Activated T-helper 2 cell treated with anti-CD3 and anti-CD28 coated beads, Interferon-gamma antibody, Interleukin-2, Interleukin-4, amounts not matched to agents 10 μg/mL and 5 μg/mL and 100 μg/mL, durations not matched to agents 14 hours and 24 hours and 36 hours (primary cell): Measurements from ENCODE around the gene IQGAP2. TPM values are rescaled to one million over a fixed set of nuclear protein-coding genes. Genes with fewer than 3 reads are reported as not detected.

Experiments used
- DNase-seq: peaks from one replicate; pipeline ENCODE4 v3.0.0; 2021; ENCODE audit warnings: low spot score
- H3K27ac Mint-ChIP-seq: one replicate; pipeline ENCODE4 v1.8.0; 2021; ENCODE audit warnings: mixed read lengths
- H3K27me3 Mint-ChIP-seq: one replicate; pipeline ENCODE4 v1.8.0; 2021; ENCODE audit warnings: low read depth, mixed read lengths
- H3K36me3 Mint-ChIP-seq: one replicate; pipeline ENCODE4 v1.8.0; 2021; ENCODE audit warnings: low read depth, mixed read lengths
- H3K4me1 Mint-ChIP-seq: one replicate; pipeline ENCODE4 v1.8.0; 2021; ENCODE audit warnings: low read depth, mixed read lengths
- H3K4me3 Mint-ChIP-seq: one replicate; pipeline ENCODE4 v1.8.0; 2021; ENCODE audit warnings: low read depth, mild to moderate bottlenecking, moderate library complexity, mixed read lengths
- H3K9me3 Mint-ChIP-seq: one replicate; pipeline ENCODE4 v1.8.0; 2021; ENCODE audit warnings: mixed read lengths
- intact Hi-C: fragments of 100-400 bp; cut with micrococcal nuclease; formaldehyde crosslinking; loops from one replicate; pipeline ENCODE4 v1.15.1; 2023
- total RNA-seq: library from RNA; stranded (reverse); gene quantifications from 2 replicates; pipeline ENCODE4 v1.2.3, GENCODE V29; 2022

Gene IQGAP2
- total RNA-seq, 1 donor from 2014 or later, result 28.3 TPM

DNA sequence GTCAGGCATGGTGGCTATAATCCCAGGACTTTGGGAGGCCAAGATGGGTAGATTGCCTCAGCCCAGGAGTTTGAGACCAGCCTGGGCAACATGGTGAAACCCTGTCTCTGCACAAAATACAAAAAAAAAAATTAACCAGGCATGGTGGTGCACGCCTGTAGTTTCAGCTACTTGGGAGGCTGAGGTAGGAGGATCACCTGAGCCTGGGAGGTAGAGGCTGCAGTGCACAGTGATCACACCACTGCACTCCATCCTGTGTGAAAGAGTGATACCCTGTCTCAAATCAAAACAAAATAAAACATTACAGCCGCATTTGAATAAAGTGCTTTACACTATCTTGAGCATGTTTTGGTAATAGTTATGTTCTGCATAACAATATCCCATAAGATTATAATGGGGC, 74.0 kb downstream of the IQGAP2 start:
- H3K9me3 Mint-ChIP-seq, result peaks cover 8% of the 10 kb centered on the region
- no peak overlapping the region for H3K27ac Mint-ChIP-seq
- peaks cover 39% of the 10 kb centered on the region for H3K4me1 Mint-ChIP-seq

DNA sequence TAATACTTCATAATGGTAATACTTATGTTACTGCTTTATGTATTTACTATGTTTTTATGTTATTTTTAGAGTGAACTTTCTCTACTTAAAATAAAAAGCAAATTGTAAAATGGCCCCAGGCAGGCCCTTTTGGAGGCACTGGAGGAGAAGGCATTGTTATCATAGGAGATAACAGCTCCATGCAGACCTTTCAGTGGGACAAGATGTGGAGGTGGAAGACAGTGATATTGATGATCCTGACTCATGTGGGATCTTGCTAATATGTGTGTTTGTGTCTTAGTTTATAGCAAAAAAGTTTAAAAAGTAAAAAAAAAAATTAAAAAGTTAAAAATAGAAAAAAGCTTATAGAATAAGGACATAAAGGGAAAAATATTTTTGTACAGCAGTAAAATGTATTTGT, 74.5 kb downstream of the IQGAP2 start:
- Mint-ChIP-seq H3K9me3 (peaks cover 8% of the 10 kb centered on the region), H3K36me3 (peaks cover 14% of the 10 kb centered on the region), H3K27me3 (no peaks in the 10 kb centered on the region), H3K4me3 (no peak overlapping the region), H3K4me1 (peaks cover 34% of the 10 kb centered on the region), H3K27ac (no peak overlapping the region)
- no peak for DNase-seq
- intact Hi-C loops, result no loop called here

More for the DNA sequence above, 74.0 kb downstream of the IQGAP2 start:
- Mint-ChIP-seq H3K36me3 (peaks cover 19% of the 10 kb centered on the region), H3K4me3 (no peak overlapping the region), H3K27me3 (no peaks in the 10 kb centered on the region)
- no peak for DNase-seq
- intact Hi-C loops, result no loop called here

DNA sequence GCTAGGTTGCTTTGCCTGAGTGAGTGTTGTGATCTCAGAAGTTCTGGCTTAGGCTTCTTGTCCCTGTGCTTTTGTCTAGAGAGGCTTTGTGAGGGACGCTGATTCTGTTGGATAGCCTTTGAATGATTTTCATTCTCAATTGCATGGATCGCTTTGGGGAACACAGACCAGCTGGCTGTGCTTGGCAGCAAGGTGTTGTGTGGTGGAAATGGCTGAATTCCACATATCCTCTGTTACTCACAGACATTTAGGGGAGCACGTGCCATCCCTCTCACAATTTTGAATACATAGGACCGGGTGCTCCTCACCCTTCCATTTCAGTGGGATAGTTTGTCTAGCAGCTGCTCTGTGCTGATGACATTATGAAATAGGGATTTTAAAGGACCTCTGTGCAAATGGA, 76.2 kb downstream of the IQGAP2 start:
- DNase-seq, result no peak
- no peak overlapping the region for H3K4me3 Mint-ChIP-seq
- H3K9me3 Mint-ChIP-seq, result no peaks in the 10 kb centered on the region
- H3K27me3 Mint-ChIP-seq, result no peaks in the 10 kb centered on the region
- H3K4me1 Mint-ChIP-seq, result peaks cover 18% of the 10 kb centered on the region
- peaks cover 3% of the 10 kb centered on the region for H3K36me3 Mint-ChIP-seq
- H3K27ac Mint-ChIP-seq, result no peak overlapping the region
- intact Hi-C loops, result no loop called here

DNA sequence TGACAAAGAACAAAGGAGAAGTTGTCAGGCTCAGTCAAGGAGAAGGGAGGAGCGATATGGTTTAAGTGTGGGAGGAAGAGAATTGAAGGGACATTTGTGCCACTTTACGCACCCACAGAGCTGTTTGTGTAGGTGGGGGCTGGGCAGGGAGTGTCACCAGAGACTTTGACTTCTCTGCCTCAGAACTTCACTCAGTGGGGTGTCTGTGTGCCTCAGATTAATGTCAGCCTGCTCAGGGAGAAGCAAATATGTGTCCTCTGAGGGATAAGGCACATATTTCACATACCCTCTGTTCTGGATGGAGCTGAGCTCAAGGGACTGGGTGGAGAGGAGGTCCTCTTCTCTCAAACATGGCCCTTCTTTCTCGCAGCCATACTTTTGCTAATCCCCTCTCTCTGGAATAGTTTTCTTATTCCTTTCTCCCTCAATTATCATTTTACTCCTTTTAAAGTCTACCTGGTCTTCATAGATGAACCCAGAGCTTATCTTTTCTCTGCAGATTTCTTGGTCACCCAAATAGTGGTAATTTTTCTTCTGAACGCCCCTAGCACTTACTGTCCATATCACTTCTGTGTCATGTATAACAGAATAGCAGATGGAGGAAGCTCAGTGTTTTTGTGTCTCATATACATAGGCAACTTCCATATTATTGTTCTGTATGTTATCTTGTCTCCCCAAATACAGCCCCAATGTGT, 77.0 kb downstream of the IQGAP2 start:
- peaks cover 12% of the 10 kb centered on the region for H3K4me1 Mint-ChIP-seq
- H3K9me3 Mint-ChIP-seq, result no peaks in the 10 kb centered on the region
- intact Hi-C loops, result no loop called here
- no peaks in the 10 kb centered on the region for H3K27me3 Mint-ChIP-seq
- H3K36me3 Mint-ChIP-seq, result peaks cover 3% of the 10 kb centered on the region
- no peak overlapping the region for H3K4me3 Mint-ChIP-seq
- no peak overlapping the region for H3K27ac Mint-ChIP-seq
- no peak for DNase-seq

DNA sequence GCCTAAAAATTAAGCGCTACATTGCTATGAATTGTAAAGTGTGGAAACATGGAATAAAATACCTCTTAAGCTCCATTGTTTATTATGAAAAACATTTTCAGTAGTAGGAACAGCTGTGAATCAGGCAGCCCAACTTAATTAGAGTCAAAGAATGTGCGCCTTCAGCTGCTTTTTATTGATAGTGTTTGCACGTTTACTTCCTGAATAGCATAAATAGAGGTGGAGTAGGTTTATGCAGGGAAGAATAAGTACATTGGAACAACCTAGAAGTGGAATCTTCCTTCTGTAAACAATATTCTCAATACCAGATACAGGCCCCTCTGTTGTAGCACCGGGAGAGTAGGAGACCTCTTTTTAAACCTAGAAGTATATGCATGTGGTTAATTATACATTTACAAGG, 79.9 kb downstream of the IQGAP2 start:
- no peak overlapping the region for H3K4me3 Mint-ChIP-seq
- H3K9me3 Mint-ChIP-seq, result no peaks in the 10 kb centered on the region
- no peaks in the 10 kb centered on the region for H3K27me3 Mint-ChIP-seq
- H3K4me1 Mint-ChIP-seq, result peaks cover 4% of the 10 kb centered on the region
- DNase-seq, result no peak
- no peak overlapping the region for H3K27ac Mint-ChIP-seq
- H3K36me3 Mint-ChIP-seq, result peaks cover 3% of the 10 kb centered on the region
- intact Hi-C loops, result no loop called here

DNA sequence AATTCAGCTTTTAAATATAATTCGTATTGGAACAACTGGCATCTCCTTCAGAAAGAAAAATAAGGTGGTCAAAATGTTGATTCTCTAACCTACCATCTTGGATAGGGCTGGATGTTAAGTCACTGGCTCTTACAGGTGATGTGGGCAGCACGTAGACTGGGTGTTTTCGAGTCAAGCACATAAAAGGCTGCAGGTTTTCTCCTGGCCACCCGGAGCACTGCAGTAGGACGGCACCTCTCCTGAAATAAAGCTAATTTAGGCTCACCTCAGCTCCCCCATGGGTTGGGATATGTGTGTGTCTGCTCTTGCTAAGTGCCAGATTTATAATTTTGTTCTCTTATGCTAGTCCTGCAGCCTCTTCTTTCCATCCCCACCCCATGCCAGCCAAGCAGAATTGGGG, 80.3 kb downstream of the IQGAP2 start:
- DNase-seq, result no peak
- Mint-ChIP-seq H3K27ac (no peak overlapping the region), H3K9me3 (no peaks in the 10 kb centered on the region), H3K4me3 (no peak overlapping the region), H3K4me1 (peaks cover 6% of the 10 kb centered on the region), H3K36me3 (peaks cover 3% of the 10 kb centered on the region), H3K27me3 (no peaks in the 10 kb centered on the region)
- intact Hi-C loops, result no loop called here

DNA sequence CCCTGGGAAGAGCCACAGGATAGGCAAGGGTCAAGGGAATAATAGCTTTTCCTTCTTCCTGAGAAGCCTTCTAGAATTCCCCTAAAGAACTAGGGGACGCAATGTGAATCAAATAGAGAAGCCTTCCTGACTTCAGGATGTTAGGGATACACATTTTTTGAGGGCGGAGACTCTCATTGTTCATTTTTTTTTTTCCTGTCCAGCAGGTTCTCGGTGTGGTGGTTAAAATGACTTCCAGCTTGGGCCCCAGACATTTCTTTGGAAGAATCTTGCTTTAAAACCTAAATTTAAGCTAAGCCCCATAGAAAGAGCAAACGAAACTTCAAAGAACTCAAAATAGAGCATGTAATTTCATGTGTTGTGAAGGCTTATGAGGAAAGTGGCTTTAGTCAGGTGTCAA, 80.8 kb downstream of the IQGAP2 start:
- Mint-ChIP-seq H3K27ac (no peak overlapping the region), H3K27me3 (no peaks in the 10 kb centered on the region), H3K9me3 (no peaks in the 10 kb centered on the region), H3K4me3 (no peak overlapping the region), H3K36me3 (peaks cover 3% of the 10 kb centered on the region), H3K4me1 (peaks cover 6% of the 10 kb centered on the region)
- DNase-seq, result no peak
- intact Hi-C loops, result no loop called here

DNA sequence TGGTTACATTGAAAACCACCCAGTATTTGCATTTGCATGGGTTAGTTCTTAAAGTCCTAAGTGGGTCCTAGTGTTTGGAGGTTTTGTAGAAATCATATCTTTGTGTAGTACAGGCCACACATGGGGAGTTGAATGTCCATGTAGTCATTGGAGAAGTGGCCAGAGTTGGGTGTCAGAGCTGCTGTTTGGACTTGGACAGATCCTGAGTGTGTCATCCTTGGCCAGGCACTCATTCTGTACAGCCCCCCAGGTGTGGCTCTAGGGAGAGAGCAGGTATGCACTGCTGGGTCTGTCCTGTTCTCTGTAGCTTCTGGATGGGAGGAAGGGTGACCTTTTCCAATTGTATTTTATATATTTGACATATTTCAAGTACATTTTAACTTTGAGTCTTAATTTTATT, 82.4 kb downstream of the IQGAP2 start:
- H3K4me1 Mint-ChIP-seq, result peaks cover 9% of the 10 kb centered on the region
- intact Hi-C loops, result no loop called here
- no peaks in the 10 kb centered on the region for H3K27me3 Mint-ChIP-seq
- no peak overlapping the region for H3K4me3 Mint-ChIP-seq
- no peak for DNase-seq
- no peaks in the 10 kb centered on the region for H3K9me3 Mint-ChIP-seq
- H3K27ac Mint-ChIP-seq, result no peak overlapping the region
- H3K36me3 Mint-ChIP-seq, result peaks cover 3% of the 10 kb centered on the region

DNA sequence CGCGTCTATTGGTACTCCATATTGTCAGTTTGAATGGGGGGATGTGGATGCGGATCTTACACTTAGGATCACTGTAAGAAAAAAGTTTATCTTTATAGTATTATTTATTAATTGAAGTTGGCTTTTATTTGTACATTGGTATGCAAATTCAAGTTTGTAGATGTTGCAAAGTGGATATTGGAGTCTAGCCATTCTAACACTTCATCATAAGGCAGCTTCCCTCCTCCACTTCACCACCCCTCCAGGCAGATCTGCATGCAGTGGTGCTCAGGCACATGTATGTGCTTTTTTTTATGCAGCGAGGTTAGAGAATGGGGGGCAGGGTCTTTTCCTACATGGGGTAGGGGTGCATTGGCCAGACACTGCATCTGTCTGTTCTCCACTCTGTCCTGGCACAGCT, 84.3 kb downstream of the IQGAP2 start:
- intact Hi-C loops, result no loop called here
- H3K4me1 Mint-ChIP-seq, result peaks cover 11% of the 10 kb centered on the region
- no peak overlapping the region for H3K4me3 Mint-ChIP-seq
- peaks cover 3% of the 10 kb centered on the region for H3K36me3 Mint-ChIP-seq
- no peaks in the 10 kb centered on the region for H3K9me3 Mint-ChIP-seq
- H3K27ac Mint-ChIP-seq, result no peak overlapping the region
- H3K27me3 Mint-ChIP-seq, result no peaks in the 10 kb centered on the region
- no peak for DNase-seq

DNA sequence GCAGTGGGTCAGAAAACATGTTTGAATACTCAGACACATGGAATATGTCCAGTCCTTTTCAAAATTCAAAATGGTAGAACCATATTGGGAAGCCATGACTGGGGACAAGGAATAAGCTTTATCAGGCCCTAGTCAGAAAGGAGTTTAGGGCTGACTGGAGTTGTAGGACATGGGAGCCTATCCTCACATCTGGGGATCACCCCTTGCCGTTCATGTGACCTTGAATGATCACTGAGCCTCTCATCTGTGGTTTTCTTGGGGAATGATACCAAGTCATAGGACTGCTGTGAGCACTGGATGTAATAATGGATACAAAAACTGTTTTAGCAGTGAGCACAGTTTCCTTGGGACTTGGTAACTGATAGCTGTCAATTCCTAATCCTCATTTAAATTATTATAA, 84.7 kb downstream of the IQGAP2 start:
- Mint-ChIP-seq H3K9me3 (no peaks in the 10 kb centered on the region), H3K27me3 (no peaks in the 10 kb centered on the region), H3K4me3 (no peak overlapping the region), H3K27ac (no peak overlapping the region), H3K36me3 (peaks cover 3% of the 10 kb centered on the region), H3K4me1 (peaks cover 11% of the 10 kb centered on the region)
- no peak for DNase-seq
- intact Hi-C loops, result no loop called here

DNA sequence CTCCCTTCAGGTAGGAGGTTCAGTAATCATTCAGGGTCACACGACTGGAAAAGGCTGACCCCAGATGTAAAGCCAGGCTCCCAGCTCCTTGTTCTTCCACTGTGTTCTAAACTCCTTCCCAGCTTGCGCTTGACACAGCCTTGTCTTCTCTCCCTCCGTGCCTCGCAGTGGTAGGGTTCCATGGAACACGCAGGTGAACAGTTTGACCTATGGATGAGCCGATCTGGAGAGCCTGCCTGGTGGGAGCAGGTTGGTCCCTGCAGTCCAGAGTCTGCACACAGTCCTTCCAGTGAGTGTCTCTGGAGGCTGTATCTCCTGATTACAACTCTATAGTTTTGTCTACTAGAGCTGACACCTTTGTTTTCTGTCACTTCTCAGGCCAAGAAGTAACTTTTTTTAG, 85.9 kb downstream of the IQGAP2 start:
- Mint-ChIP-seq H3K36me3 (peaks cover 3% of the 10 kb centered on the region), H3K9me3 (no peaks in the 10 kb centered on the region), H3K27ac (no peak overlapping the region), H3K4me3 (no peak overlapping the region), H3K27me3 (no peaks in the 10 kb centered on the region), H3K4me1 (peaks cover 11% of the 10 kb centered on the region)
- intact Hi-C loops, result no loop called here
- no peak for DNase-seq

DNA sequence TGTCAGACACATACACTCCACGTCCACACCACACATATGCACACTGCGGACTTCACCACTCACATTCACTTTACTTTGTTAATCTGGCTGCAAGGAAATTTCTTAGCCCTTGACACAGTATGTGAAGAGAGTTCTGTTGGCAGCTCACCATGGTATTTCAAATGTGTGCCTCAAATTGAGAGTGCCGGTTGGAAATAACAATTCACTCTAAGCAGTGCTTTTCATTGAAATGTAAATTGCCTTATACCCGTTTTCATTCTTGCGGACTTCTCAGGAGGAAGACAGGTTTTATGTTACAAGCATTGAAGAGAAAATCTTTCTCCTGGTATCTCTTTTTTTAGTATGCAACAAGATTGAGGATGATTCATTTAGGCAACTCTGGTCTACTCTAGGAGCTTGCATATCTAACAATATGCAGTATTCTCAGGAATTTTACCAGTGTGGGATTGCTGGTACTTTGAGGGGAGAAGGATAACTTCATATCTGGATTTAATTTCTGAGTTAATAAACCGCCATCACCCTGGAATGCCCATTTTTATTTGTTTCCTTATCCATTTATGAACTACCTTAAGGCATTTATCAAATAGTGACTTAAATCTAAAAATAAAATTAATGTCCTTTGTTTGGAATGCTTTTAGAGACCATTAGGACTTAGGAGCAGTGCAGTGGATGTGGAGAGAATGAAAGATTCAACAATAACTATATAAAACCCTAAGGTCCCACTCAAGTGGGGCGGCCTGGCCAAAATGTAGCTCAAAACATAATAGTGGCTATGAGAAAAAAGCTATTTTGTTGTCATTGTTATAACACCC, 87.0 kb downstream of the IQGAP2 start:
- H3K36me3 Mint-ChIP-seq, result peaks cover 4% of the 10 kb centered on the region
- DNase-seq, result no peak
- intact Hi-C loops, result no loop called here
- peaks cover 11% of the 10 kb centered on the region for H3K4me1 Mint-ChIP-seq
- no peaks in the 10 kb centered on the region for H3K27me3 Mint-ChIP-seq
- no peaks in the 10 kb centered on the region for H3K9me3 Mint-ChIP-seq
- H3K4me3 Mint-ChIP-seq, result no peak overlapping the region
- H3K27ac Mint-ChIP-seq, result no peak overlapping the region

DNA sequence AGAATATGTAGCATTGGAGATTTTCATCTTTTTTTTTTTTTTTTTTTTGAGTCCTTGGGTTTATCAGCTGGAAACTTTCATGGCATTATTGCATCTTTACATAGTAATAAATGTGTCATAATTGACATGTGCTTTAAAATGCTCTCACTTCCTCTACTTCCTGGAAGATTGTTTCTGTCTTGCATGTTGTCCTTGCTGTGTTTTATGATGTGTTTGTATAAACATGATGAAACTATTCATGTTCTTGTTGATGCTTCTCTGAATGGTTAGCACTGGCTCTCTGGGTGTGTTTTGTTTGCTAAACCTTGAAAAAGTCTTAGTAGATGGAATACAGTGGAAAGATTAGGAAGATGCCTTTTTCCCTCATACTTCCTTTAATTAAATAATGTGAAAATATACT, 87.9 kb downstream of the IQGAP2 start:
- no peak overlapping the region for H3K4me3 Mint-ChIP-seq
- no peaks in the 10 kb centered on the region for H3K27me3 Mint-ChIP-seq
- intact Hi-C loops, result no loop called here
- no peaks in the 10 kb centered on the region for H3K9me3 Mint-ChIP-seq
- H3K4me1 Mint-ChIP-seq, result peaks cover 12% of the 10 kb centered on the region
- H3K27ac Mint-ChIP-seq, result no peak overlapping the region
- no peak for DNase-seq
- peaks cover 3% of the 10 kb centered on the region for H3K36me3 Mint-ChIP-seq
